Adrenal gland (tissue), 12 donors: ENCODE results near the gene SIL1. TPM values are rescaled to one million over a fixed set of nuclear protein-coding genes. Genes with fewer than 3 reads are reported as not detected.
"Not testable (repeated sequence)": the region's sequence is repeated elsewhere in the genome, so short reads cannot be mapped to it uniquely, and the experiment has no call there.

Experiments
- DNase-seq, 7 donors: peaks; one replicate each; pipeline ENCODE4 v3.0.0-alpha.2; 2019 to 2020
- H3K27ac ChIP-seq, 5 donors: fragments of 200-600 bp; sonication (generic) in 4 of 5; 1 replicate in 3 of 5; 2 replicates in 2 of 5; pipeline versions ENCODE4 v1.5.1 to v1.8.0; 2016 to 2020; ENCODE audit warnings: mild to moderate bottlenecking in 1 of 5
- H3K27me3 ChIP-seq: fragments of 200-600 bp; 2 replicates; pipeline ENCODE4 v1.8.0; 2021
- H3K36me3 ChIP-seq, 2 donors: fragments of 200-600 bp; replicated peaks in 1 of 2; 1 replicate in 1 of 2; 2 replicates in 1 of 2; pipeline versions ENCODE4 v1.5.1 to v1.8.0; 2018 to 2022
- H3K4me1 ChIP-seq, 2 donors: fragments of 200-600 bp; replicated peaks in 1 of 2; 1 replicate in 1 of 2; 2 replicates in 1 of 2; pipeline versions ENCODE4 v1.5.1 to v1.8.0; 2018 to 2021
- H3K4me3 ChIP-seq, 4 donors: fragments of 200-600 bp; sonication (generic) in 3 of 4; one replicate each; pipeline ENCODE4 v1.5.1; 2016 to 2018
- H3K9me3 ChIP-seq, 3 donors: fragments of 200-600 bp; sonication (generic) in 1 of 3; replicated peaks in 1 of 3; 1 replicate in 2 of 3; 2 replicates in 1 of 3; pipeline versions ENCODE4 v1.5.1 to v1.8.0; 2016 to 2021
- POLR2A ChIP-seq, 2 donors: fragments of 450-650 bp; IDR thresholded peaks; one replicate each; pipeline ENCODE4 v1.6.1; 2017; ENCODE audit warnings: antibody characterized with exemption in 2 of 2, mild to moderate bottlenecking in 2 of 2, moderate library complexity in 1 of 2
- WGBS, 4 donors: extraction: QIAGEN DNeasy Blood & Tissue Kit in 2 of 4; methylation state at CpG; one replicate each; pipeline versions ENCODE4 v1.1.5 to v1.1.7; 2013 to 2017; 5-methylcytosine and 5-hydroxymethylcytosine counted together
- intact Hi-C, 2 donors: fragments of 100-400 bp; cut with DNase I; formaldehyde crosslinking; loops; one replicate each; pipeline versions ENCODE4 v1.14.1 to v1.15.0; 2022 to 2023
- polyA plus RNA-seq, 3 donors: library from polyadenylated mRNA; stranded (reverse); fragments of 200-250 nt in 2 of 3; fragments of 350-450 nt in 1 of 3; fragmentation: Illumina TruSeq in 1 of 3; extraction: RNeasy Lipid Tissue Mini Kit (QIAGEN cat#74804) in 1 of 3; gene quantifications; one replicate each; pipeline ENCODE4 v1.2.3, GENCODE V29; 2013 to 2014
- total RNA-seq, 9 donors: library from RNA; depleted of rRNA in 4 of 9; stranded (reverse); fragments of >200 nt in 4 of 9; fragments of 120-200 nt in 1 of 9; fragmentation: NEBNext Ultra II Directional in 1 of 9; extraction: Animal tissue kit (Norgen Biotek cat#: 25700) in 1 of 9; gene quantifications; one replicate each; pipeline versions ENCODE4 v1.1.0 to v1.2.4, GENCODE V29; 2013 to 2023
- TF ChIP-seq, protein P1 (sequence below), 6 experiments: fragments of 450-650 bp in 4 of 6; fragments of 200-600 bp in 2 of 6; sonication (generic) in 1 of 6; IDR thresholded peaks; 1 replicate in 5 of 6; 2 replicates in 1 of 6; pipeline versions ENCODE4 v1.5.1 to v1.8.0; 2016 to 2021; ENCODE audit warnings: antibody characterized with exemption in 6 of 6, mild to moderate bottlenecking in 2 of 6, moderate library complexity in 1 of 6
- donor health status: healthy with polysubstance abuse.
- donor health status: Bipolar disorder and iron deficiency.
- donor health status: DM: yes; HTN: yes; CAD: no.
- donor health status: DM: no; HTN: no; CAD: no.
- donor health status: DM: no; HTN: no; CAD: no.
- donor health status: DM: yes; HTN: yes; CAD: no.

Gene SIL1
- total and polyA plus RNA-seq, 12 donors: 81.9 to 313 (median 142) TPM

GRCh38 chr5:139199321-139199720, 1.2 kb upstream of the SIL1 start:
- peak overlapping the region in 2 of 5 donors; percentile 60 to 88 for H3K27ac ChIP-seq
- no peaks in the 10 kb centered on the region for H3K27me3 ChIP-seq
- H3K4me1 ChIP-seq: peaks cover 20% of the 10 kb centered on the region in 2 donors
- intact Hi-C loops: no loop called here
- 80 to 87% (median 83%) methylated on average over 4 of the region's 4 CpGs for WGBS, 4 donors
- DNase-seq: no peak
- no peak for TF ChIP-seq POLR2A (IDR thresholded peaks at IDR 0.05)
- TF ChIP-seq, protein P1, sequence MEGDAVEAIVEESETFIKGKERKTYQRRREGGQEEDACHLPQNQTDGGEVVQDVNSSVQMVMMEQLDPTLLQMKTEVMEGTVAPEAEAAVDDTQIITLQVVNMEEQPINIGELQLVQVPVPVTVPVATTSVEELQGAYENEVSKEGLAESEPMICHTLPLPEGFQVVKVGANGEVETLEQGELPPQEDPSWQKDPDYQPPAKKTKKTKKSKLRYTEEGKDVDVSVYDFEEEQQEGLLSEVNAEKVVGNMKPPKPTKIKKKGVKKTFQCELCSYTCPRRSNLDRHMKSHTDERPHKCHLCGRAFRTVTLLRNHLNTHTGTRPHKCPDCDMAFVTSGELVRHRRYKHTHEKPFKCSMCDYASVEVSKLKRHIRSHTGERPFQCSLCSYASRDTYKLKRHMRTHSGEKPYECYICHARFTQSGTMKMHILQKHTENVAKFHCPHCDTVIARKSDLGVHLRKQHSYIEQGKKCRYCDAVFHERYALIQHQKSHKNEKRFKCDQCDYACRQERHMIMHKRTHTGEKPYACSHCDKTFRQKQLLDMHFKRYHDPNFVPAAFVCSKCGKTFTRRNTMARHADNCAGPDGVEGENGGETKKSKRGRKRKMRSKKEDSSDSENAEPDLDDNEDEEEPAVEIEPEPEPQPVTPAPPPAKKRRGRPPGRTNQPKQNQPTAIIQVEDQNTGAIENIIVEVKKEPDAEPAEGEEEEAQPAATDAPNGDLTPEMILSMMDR (IDR thresholded peaks at IDR 0.05): no peak
- H3K4me3 ChIP-seq: no peak overlapping the region
- H3K9me3 ChIP-seq: no peaks in the 10 kb centered on the region
- no peaks in the 10 kb centered on the region for H3K36me3 ChIP-seq

DNA sequence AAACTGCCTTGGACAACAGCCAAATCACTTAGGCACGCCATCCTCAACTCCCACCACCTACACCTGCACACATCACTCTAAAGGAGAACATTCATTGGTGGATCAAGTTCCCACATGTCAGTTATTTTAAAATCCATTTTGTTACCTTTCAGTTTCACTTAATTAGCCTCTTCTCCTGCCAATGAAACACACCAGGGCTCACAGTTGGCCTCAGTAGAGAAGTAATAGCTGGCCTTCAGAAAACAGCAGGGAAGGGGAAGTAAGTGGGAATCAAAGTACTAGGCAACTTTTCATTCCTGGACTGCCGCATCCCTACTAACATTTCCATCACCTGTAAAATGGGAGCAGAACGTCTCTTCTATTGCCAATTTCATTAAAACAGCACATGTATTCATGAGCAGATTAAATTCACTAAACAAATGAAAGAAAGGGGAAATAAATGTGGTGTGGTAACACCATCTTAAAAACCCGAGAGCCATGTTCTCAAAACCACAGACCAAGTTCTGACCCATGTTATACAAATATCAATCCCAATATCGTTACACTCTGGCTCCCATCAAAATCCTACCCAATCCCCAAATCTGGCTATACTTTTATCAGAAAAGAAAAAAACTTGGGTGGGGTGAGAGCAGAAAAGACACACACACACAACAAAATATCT, 1.7 kb downstream of the SIL1 start:
- peak in 1 of 7 donors; percentile 7 for DNase-seq
- Histone ChIP-seq H3K9me3 (no peaks in the 10 kb centered on the region), H3K4me1 (peaks cover 24 to 25% of the 10 kb centered on the region in 2 donors), H3K27ac (peak overlapping the region in 3 of 5 donors; percentile 19 to 88 (median 30)), H3K4me3 (no peak overlapping the region), H3K36me3 (no peaks in the 10 kb centered on the region), H3K27me3 (no peaks in the 10 kb centered on the region)
- intact Hi-C loops: no loop called here
- WGBS, 4 donors: 79 to 86% (median 83%) methylated on average over 5 of the region's 5 CpGs
- no peak for TF ChIP-seq POLR2A (IDR thresholded peaks at IDR 0.05)
- TF ChIP-seq, protein P1 (IDR thresholded peaks at IDR 0.05): no peak

GRCh38 chr5:139194486-139194885, 3.7 kb downstream of the SIL1 start:
- Histone ChIP-seq H3K4me3 (no peak overlapping the region), H3K27me3 (no peaks in the 10 kb centered on the region), H3K36me3 (no peaks in the 10 kb centered on the region), H3K4me1 (peaks cover 24 to 34% of the 10 kb centered on the region in 2 donors), H3K9me3 (no peaks in the 10 kb centered on the region), H3K27ac (peak overlapping the region in 1 of 5 donors; percentile 62)
- TF ChIP-seq, protein P1 (IDR thresholded peaks at IDR 0.05): no peak
- TF ChIP-seq POLR2A (IDR thresholded peaks at IDR 0.05): no peak
- intact Hi-C loops: no loop called here
- DNase-seq: no peak
- WGBS, 4 donors: 94 to 96% (median 95%) methylated on average over 3 of the region's 3 CpGs

- DNase-seq: peak in 4 of 7 donors; percentile 28 to 35 (median 34)
- peaks cover 22 to 33% of the 10 kb centered on the region in 2 donors for H3K4me1 ChIP-seq
- no peak overlapping the region for H3K4me3 ChIP-seq
- peak overlapping the region in 3 of 5 donors; percentile 0 to 66 (median 62) for H3K27ac ChIP-seq
- intact Hi-C loops: no loop called here
- TF ChIP-seq, protein P1 (IDR thresholded peaks at IDR 0.05): peak in 5 of 6 experiments; percentile 23 to 47 (median 43)
- no peak for TF ChIP-seq POLR2A (IDR thresholded peaks at IDR 0.05)
- H3K9me3 ChIP-seq: no peaks in the 10 kb centered on the region
- WGBS, 4 donors: 52 to 78% (median 61%) methylated on average over 1 of the region's 1 CpG
- H3K27me3 ChIP-seq: no peaks in the 10 kb centered on the region
- no peaks in the 10 kb centered on the region for H3K36me3 ChIP-seq
Observed at GRCh38 chr5:139193928-139194327, 4.2 kb downstream of the SIL1 start.

- 28 to 70% (median 56%) methylated on average over 3 to 4 of the region's 4 CpGs for WGBS, 4 donors
- peaks cover 23 to 38% of the 10 kb centered on the region in 2 donors for H3K4me1 ChIP-seq
- H3K9me3 ChIP-seq, intact Hi-C loops, H3K36me3 ChIP-seq, H3K4me3 ChIP-seq, H3K27me3 ChIP-seq, DNase-seq: not testable (repeated sequence)
- peak overlapping the region in 3 of 5 donors; percentile 56 to 66 (median 62) for H3K27ac ChIP-seq
Observed at GRCh38 chr5:139192906-139193305, 5.3 kb downstream of the SIL1 start.

- H3K36me3 ChIP-seq, DNase-seq, intact Hi-C loops, H3K9me3 ChIP-seq, H3K27ac ChIP-seq, H3K4me3 ChIP-seq, H3K27me3 ChIP-seq: not testable (repeated sequence)
- H3K4me1 ChIP-seq: peaks cover 17 to 35% of the 10 kb centered on the region in 2 donors
- 93 to 98% (median 96%) methylated on average over 3 of the region's 3 CpGs for WGBS, 4 donors
Observed at GRCh38 chr5:139191954-139192353, 6.2 kb downstream of the SIL1 start.
